Erythroblast (primary cell): ENCODE measurements around the gene TYK2.
"Not testable (repeated sequence)": the region's sequence is repeated elsewhere in the genome, so short reads cannot be mapped to it uniquely, and the experiment has no call there.

Experiments
- DNase-seq, 2 experiments: peaks; one replicate each; lab custom pipeline; 2025; lab: John Stamatoyannopoulos, UW
- GATA1 ChIP-seq: IDR thresholded peaks from 2 replicates; pipeline ENCODE4 v1.6.1; 2011; ENCODE audit warnings: low read depth, mild to moderate bottlenecking, control low read depth, low read length, moderate library complexity
- POLR2A ChIP-seq: IDR thresholded peaks from 2 replicates; pipeline ENCODE4 v1.6.1; 2011; ENCODE audit warnings: mild to moderate bottlenecking, low read length

Gene TYK2

DNA sequence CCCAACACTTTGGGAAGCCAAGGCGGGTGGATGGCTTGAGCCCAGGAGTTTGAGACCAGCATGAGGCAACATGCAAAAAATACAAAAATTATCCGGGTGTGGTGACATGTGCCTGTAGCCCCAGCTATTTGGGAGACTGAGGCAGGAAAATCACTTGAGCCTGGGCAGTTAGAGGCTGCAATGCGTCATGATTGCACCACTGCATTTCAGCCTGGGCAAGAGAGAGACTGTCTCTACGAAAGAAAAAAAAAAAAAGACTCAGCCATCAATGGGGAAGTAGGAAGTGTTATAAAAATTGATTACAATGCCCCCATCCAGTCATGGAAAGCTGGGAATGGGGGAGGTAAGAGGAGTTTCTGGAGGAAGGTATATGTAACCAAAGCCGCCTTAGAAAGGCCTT, 5.4 kb downstream of the TYK2 start:
- TF ChIP-seq POLR2A (no peak), GATA1 (no peak)
- no peak for DNase-seq

GRCh38 chr19:10372690-10373089, 7.7 kb downstream of the TYK2 start:
- TF ChIP-seq POLR2A = no peak
- TF ChIP-seq GATA1 = no peak
- DNase-seq = no peak

- TF ChIP-seq GATA1 = no peak
- no peak for TF ChIP-seq POLR2A
- DNase-seq = no peak
These were observed 12.1 kb downstream of the TYK2 start for GRCh38 chr19:10368101-10368803.

- DNase-seq = not testable (repeated sequence)
These were observed 13.3 kb downstream of the TYK2 start for GRCh38 chr19:10366950-10367512.

- no peak for DNase-seq
- no peak for TF ChIP-seq POLR2A
- TF ChIP-seq GATA1 = no peak
These were observed 14.9 kb downstream of the TYK2 start for GRCh38 chr19:10365518-10365917.

DNA sequence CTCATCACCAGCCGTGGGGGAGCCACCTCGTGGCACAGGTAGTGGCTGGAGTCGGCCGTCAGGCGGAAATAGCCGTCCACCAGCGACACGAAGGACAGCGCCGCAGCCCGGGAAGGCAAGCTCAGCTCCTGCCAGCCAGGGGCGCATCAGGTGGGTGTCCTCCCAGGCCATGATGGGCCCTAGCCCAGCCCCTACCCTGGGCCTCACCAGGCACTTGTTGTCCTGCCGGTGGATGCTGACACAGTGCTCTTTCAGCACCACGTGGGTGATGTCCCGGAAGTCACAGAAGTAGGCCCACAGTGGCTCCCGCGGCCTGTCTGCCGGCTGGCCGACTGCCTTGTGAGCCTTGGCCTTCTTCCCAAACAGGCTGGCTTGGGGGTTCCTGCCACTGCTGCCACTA, 15.7 kb downstream of the TYK2 start:
- TF ChIP-seq POLR2A (no peak), GATA1 (no peak)
- DNase-seq = no peak

DNA sequence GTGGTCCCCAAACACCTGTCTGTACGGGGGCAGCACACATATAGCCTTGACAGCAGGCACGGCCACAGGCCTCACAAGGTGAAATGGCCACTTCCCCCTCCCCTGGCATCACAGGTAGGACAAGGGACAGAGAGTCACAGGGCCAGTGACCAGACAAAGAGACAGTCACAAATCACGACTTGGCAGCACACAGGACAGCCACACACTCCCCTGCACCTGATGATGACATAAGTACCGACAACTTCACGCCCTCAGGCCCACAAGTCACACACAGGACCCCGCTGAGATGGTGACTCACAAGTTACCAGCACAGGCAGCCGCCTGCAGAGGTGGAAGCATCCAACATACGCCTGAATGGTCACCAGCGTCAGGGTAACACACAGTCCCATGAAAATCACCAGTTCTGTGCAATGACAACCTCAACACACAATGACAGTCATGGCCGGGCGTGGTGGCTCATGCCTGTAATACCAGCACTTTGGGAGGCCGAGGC, 16.5 kb downstream of the TYK2 start:
- DNase-seq = no peak
- TF ChIP-seq POLR2A = no peak
- TF ChIP-seq GATA1 = no peak

GRCh38 chr19:10362259-10362658, 18.1 kb downstream of the TYK2 start:
- DNase-seq = no peak
- TF ChIP-seq GATA1 = no peak
- no peak for TF ChIP-seq POLR2A

DNA sequence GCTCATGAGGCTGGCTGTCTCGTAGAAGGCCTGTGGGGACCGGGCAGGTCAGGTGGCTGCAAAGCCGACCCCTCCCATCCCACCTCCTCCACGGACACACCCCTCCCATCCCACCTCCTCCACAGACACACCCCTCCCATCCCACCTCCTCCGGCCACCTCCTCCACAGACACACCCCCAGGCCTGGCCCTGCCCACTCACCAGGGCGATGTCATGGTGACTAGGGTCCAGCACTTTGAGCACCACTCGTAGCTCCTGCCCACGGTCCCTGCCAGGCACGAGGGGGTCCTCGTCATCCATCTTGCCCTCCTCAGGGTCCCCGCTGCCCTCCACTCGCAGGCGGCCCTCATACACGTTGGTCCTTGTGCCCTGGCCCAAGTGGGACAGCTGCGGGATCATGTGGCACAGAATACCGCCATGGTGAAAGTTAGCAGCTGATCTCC, 18.8 kb downstream of the TYK2 start:
- DNase-seq = no peak
- TF ChIP-seq GATA1 (no peak), POLR2A (no peak)

DNA sequence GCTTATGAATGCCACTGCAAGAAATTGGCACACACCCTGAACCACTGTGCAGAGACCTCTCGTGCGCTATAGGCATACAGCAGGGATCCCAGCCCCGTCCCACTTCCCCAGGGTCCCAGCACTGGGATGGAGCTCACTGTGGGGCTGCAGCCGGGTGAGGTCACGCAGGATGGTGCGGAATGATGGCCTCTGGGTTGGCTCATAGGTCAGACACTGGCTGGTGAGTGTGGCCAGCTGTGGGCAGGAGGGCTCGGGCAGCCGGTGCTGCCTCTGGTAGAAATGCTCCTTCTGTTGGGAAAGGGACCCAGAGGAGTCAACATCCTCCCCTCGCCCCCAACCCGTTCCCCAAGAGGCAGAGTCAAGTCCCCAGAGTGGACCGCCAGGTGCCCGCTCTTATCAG, 23.9 kb downstream of the TYK2 start:
- TF ChIP-seq POLR2A = no peak
- TF ChIP-seq GATA1 = no peak
- DNase-seq = no peak

DNA sequence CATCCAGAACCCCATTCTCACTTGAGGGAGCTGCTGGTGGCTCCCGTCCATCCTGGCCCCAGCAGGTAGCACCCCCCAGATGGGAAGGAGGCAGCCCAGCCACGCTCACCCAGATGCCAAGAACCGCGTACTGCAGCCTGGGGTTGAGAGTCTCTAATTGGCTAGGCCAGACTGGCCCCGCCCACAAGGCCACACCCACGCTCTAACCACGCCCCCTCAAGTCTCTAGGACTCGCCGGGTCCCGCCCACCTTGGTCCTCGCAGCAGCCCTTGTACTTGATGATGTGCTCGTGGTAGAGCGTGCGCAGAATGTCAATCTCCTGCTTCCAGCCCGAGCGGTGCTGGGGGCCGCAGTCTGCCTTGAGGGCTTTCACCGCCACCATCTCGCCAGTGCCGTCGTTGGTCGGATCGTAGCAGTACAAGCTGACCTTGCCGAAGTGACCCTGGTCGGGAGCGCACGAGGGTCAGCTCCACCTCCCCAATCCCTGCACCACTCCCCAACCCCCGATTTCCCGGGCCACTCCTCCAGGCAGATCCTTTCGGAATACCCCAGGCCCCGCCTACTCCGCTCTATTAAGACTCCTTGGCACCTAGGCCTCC, 26.5 kb downstream of the TYK2 start:
- DNase-seq = peak; percentile 66 to 75
- no peak for TF ChIP-seq POLR2A
- TF ChIP-seq GATA1 = no peak

- TF ChIP-seq GATA1 = no peak
- TF ChIP-seq POLR2A = no peak
- DNase-seq = peak; percentile 26 to 38
These were observed 27.4 kb downstream of the TYK2 start for GRCh38 chr19:10352764-10353671.

- no peak for TF ChIP-seq POLR2A
- no peak for TF ChIP-seq GATA1
- no peak for DNase-seq
These were observed 33.9 kb downstream of the TYK2 start for GRCh38 chr19:10346509-10346908.
